B cell (primary cell): ENCODE data around the gene MRPS9.

Experiments
- EZH2 ChIP-seq: IDR thresholded peaks from 2 replicates; pipeline ENCODE4 v1.6.1; 2012; ENCODE audit warnings: borderline replicate concordance, low read depth, mild to moderate bottlenecking, moderate library complexity, low read length; ENCODE audit not compliant: insufficient read depth, poor library complexity, severe bottlenecking
- TF ChIP-seq, protein P1 (sequence below): fragments of 200-600 bp; IDR thresholded peaks from one replicate; pipeline ENCODE4 v1.8.0; 2022; ENCODE audit warnings: antibody characterized with exemption, mild to moderate bottlenecking

DNA sequence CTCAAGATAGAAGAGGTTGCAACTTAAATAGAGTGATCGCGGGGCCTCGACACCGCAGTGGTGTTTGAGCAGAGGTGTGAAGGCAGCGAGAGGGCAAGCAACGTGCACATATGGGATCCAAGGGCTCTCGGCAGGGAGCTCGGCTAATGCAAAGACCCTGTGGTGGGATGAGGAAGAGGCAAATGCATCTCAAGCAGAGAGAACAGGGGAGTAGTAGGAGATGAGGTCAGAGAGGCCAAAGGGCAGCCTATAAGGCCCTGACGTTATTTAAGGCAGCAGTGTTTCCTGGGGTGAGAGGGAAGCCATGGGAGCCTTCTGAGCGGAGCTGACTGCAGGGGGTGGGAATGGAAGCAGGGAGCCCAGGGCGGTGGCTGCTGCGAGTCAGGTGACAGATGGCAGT is 74.5 kb downstream of the MRPS9 start:
- TF ChIP-seq, protein P1, sequence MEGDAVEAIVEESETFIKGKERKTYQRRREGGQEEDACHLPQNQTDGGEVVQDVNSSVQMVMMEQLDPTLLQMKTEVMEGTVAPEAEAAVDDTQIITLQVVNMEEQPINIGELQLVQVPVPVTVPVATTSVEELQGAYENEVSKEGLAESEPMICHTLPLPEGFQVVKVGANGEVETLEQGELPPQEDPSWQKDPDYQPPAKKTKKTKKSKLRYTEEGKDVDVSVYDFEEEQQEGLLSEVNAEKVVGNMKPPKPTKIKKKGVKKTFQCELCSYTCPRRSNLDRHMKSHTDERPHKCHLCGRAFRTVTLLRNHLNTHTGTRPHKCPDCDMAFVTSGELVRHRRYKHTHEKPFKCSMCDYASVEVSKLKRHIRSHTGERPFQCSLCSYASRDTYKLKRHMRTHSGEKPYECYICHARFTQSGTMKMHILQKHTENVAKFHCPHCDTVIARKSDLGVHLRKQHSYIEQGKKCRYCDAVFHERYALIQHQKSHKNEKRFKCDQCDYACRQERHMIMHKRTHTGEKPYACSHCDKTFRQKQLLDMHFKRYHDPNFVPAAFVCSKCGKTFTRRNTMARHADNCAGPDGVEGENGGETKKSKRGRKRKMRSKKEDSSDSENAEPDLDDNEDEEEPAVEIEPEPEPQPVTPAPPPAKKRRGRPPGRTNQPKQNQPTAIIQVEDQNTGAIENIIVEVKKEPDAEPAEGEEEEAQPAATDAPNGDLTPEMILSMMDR, result no peak
- no peak for TF ChIP-seq EZH2
